ENCODE results near the gene SGTA. TPM values are rescaled to one million over a fixed set of nuclear protein-coding genes. Genes with fewer than 3 reads are reported as not detected.

The SGTA gene
- total and polyA plus RNA-seq, 9 of the 15 experiments (the other 6 are each of a cell fraction or from before 2014, with no cell fraction given) = 1.4 to 110 (median 49.9) TPM

DNA sequence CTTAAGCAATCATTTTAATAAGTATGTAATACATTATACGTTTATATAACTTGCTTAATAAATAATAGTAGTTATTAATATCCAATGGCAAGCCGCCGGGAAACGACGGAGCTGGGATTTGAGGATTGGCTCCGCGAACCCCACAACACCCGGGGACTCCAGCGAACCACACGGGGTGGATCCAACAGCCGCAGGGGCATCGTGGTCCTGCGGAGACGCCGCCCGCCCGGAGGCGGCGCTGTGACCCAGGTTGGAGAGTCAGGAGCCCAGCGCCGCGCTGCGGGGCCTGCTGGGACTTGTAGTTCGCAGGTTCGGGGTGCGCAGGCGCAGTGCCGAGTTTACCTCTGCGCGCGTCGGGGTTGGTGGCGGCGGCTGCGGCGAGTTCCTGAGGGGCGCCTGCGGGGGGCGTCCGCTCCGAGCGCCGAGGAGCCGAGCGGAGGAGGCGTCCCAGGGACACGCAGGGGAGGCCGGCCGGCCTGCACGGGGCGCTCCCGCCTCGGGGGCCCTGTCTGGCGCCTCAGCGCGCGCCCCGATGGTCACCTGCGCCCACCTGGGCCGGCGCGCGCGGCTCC is 36.6 kb upstream of the SGTA start, which contains the start of gene ZNF554 (continued):
- TF ChIP-seq ZNF695 (CRISPR knock-in tag; IDR thresholded peaks at IDR 0.05) (no peak), U2AF2 (optimal IDR thresholded peaks at IDR 0.05; ENCODE audit: low read depth, low read length) (no peak), ZNF124 (CRISPR knock-in tag; IDR thresholded peaks at IDR 0.05) (no peak), ARID2 (IDR thresholded peaks at IDR 0.05) (no peak), TRIM28 (IDR thresholded peaks at IDR 0.05) (peak; percentile 67; the same call in 1 of the 2 replicates), RBM17 (IDR thresholded peaks at IDR 0.05; ENCODE audit: borderline replicate concordance, low read depth, low read length) (no peak), SMAD4 (CRISPR knock-in tag; conservative IDR thresholded peaks at IDR 0.05) (peak; percentile 82), IFI16 (CRISPR knock-in tag; IDR thresholded peaks at IDR 0.05) (no peak), EZH2 (IDR thresholded peaks at IDR 0.05; ENCODE audit: borderline replicate concordance, low read depth, low read length) (no peak), CHD4 (IDR thresholded peaks at IDR 0.05; ENCODE audit: insufficient read depth, insufficient replicate concordance, low read depth, low read length, poor library complexity, severe bottlenecking) (no peak), NELFE (IDR thresholded peaks at IDR 0.05; ENCODE audit: insufficient read depth, insufficient read length) (no peak), EGR1 (conservative IDR thresholded peaks at IDR 0.05) (no peak), GABPB1 (CRISPR knock-in tag; IDR thresholded peaks at IDR 0.05) (peak; percentile 83)
- TF ChIP-seq, protein P1, sequence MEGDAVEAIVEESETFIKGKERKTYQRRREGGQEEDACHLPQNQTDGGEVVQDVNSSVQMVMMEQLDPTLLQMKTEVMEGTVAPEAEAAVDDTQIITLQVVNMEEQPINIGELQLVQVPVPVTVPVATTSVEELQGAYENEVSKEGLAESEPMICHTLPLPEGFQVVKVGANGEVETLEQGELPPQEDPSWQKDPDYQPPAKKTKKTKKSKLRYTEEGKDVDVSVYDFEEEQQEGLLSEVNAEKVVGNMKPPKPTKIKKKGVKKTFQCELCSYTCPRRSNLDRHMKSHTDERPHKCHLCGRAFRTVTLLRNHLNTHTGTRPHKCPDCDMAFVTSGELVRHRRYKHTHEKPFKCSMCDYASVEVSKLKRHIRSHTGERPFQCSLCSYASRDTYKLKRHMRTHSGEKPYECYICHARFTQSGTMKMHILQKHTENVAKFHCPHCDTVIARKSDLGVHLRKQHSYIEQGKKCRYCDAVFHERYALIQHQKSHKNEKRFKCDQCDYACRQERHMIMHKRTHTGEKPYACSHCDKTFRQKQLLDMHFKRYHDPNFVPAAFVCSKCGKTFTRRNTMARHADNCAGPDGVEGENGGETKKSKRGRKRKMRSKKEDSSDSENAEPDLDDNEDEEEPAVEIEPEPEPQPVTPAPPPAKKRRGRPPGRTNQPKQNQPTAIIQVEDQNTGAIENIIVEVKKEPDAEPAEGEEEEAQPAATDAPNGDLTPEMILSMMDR (IDR thresholded peaks at IDR 0.05 in 2 of 3, conservative IDR thresholded peaks at IDR 0.05 in 1 of 3; ENCODE audit: insufficient read depth in 2 of 3, low read depth in 1 of 3, low read length in 3 of 3) = peak; percentile 89 to 95 (median 93)
- TF ChIP-seq, protein P2, sequence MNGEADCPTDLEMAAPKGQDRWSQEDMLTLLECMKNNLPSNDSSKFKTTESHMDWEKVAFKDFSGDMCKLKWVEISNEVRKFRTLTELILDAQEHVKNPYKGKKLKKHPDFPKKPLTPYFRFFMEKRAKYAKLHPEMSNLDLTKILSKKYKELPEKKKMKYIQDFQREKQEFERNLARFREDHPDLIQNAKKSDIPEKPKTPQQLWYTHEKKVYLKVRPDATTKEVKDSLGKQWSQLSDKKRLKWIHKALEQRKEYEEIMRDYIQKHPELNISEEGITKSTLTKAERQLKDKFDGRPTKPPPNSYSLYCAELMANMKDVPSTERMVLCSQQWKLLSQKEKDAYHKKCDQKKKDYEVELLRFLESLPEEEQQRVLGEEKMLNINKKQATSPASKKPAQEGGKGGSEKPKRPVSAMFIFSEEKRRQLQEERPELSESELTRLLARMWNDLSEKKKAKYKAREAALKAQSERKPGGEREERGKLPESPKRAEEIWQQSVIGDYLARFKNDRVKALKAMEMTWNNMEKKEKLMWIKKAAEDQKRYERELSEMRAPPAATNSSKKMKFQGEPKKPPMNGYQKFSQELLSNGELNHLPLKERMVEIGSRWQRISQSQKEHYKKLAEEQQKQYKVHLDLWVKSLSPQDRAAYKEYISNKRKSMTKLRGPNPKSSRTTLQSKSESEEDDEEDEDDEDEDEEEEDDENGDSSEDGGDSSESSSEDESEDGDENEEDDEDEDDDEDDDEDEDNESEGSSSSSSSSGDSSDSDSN (IDR thresholded peaks at IDR 0.05; ENCODE audit: borderline replicate concordance in 1 of 2, low read depth in 2 of 2, low read length in 2 of 2) = peak in 1 of 2 experiments; percentile 75; a peak in 2 of 4 replicates
- TF ChIP-seq, protein P3, sequence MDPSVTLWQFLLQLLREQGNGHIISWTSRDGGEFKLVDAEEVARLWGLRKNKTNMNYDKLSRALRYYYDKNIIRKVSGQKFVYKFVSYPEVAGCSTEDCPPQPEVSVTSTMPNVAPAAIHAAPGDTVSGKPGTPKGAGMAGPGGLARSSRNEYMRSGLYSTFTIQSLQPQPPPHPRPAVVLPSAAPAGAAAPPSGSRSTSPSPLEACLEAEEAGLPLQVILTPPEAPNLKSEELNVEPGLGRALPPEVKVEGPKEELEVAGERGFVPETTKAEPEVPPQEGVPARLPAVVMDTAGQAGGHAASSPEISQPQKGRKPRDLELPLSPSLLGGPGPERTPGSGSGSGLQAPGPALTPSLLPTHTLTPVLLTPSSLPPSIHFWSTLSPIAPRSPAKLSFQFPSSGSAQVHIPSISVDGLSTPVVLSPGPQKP (CRISPR knock-in tag; IDR thresholded peaks at IDR 0.05) = no peak
- TF ChIP-seq, protein P4, sequence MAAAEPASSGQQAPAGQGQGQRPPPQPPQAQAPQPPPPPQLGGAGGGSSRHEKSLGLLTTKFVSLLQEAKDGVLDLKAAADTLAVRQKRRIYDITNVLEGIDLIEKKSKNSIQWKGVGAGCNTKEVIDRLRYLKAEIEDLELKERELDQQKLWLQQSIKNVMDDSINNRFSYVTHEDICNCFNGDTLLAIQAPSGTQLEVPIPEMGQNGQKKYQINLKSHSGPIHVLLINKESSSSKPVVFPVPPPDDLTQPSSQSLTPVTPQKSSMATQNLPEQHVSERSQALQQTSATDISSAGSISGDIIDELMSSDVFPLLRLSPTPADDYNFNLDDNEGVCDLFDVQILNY (CRISPR knock-in tag; IDR thresholded peaks at IDR 0.05) = 0 out of 2 replicates have a peak, but pooled peaks have one; percentile 69
- TF ChIP-seq, protein P5, sequence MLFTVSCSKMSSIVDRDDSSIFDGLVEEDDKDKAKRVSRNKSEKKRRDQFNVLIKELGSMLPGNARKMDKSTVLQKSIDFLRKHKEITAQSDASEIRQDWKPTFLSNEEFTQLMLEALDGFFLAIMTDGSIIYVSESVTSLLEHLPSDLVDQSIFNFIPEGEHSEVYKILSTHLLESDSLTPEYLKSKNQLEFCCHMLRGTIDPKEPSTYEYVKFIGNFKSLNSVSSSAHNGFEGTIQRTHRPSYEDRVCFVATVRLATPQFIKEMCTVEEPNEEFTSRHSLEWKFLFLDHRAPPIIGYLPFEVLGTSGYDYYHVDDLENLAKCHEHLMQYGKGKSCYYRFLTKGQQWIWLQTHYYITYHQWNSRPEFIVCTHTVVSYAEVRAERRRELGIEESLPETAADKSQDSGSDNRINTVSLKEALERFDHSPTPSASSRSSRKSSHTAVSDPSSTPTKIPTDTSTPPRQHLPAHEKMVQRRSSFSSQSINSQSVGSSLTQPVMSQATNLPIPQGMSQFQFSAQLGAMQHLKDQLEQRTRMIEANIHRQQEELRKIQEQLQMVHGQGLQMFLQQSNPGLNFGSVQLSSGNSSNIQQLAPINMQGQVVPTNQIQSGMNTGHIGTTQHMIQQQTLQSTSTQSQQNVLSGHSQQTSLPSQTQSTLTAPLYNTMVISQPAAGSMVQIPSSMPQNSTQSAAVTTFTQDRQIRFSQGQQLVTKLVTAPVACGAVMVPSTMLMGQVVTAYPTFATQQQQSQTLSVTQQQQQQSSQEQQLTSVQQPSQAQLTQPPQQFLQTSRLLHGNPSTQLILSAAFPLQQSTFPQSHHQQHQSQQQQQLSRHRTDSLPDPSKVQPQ (CRISPR knock-in tag; IDR thresholded peaks at IDR 0.05; ENCODE audit: borderline replicate concordance) = no peak

Data from K562 (cell line).